NB4 (cell line): Measurements from ENCODE around the gene HTRA3.

Source experiments
- CTCF ChIP-seq: IDR thresholded peaks from one replicate; pipeline ENCODE4 v1.5.1; 2012; ENCODE audit warnings: low read depth, low read length
- MYC ChIP-seq: IDR thresholded peaks from 2 replicates; pipeline ENCODE4 v1.6.1; 2011; ENCODE audit warnings: low read depth, low read length
- POLR2A ChIP-seq: IDR thresholded peaks from 2 replicates; pipeline ENCODE4 v1.6.1; 2011; ENCODE audit warnings: mild to moderate bottlenecking; ENCODE audit not compliant: insufficient read length; ENCODE audit errors: extremely low read depth

- TF ChIP-seq CTCF (no peak), POLR2A (no peak), MYC (no peak)
Observed at GRCh38 chr4:8264106-8264505, 5.4 kb upstream of the HTRA3 start.
